H1 (cell line): ENCODE measurements around the gene FGF4. TPM values are rescaled to one million over a fixed set of nuclear protein-coding genes. Genes with fewer than 3 reads are reported as not detected.

Experiments used
- CTCF ChIA-PET: fragments of 300-600 bp; sonication (Branson Sonifier 250); formaldehyde crosslinking; loops from one replicate; lab custom pipeline; 2021; ENCODE audit not compliant: partially characterized antibody; lab: Charles Lee
- POLR2A ChIA-PET: fragments of 300-600 bp; sonication (Branson Sonifier 250); formaldehyde crosslinking; loops from one replicate; lab custom pipeline; 2021; ENCODE audit warnings: inconsistent platforms; ENCODE audit not compliant: partially characterized antibody; lab: Charles Lee
- DNase-seq, 2 experiments: peaks; one replicate each; pipeline versions ENCODE4 v3.0.0 to v3.0.0-alpha.2; 2010 to 2022; ENCODE audit warnings: low spot score in 2 of 2, low read depth in 1 of 2, mixed read lengths in 1 of 2
- FAIRE-seq: peaks from 2 replicates; lab custom pipeline; 2011; peaks lifted over from hg19 to GRCh38; lab: Jason Lieb, UNC
- H2AFZ ChIP-seq: 2 replicates; pipeline ENCODE4 v1.8.1; 2012; ENCODE audit warnings: low read length, inconsistent platforms
- H2AK5ac ChIP-seq: 2 replicates; pipeline ENCODE4 v1.6.1; 2013; ENCODE audit warnings: low read depth, low read length
- H2BK120ac ChIP-seq: replicated peaks from 2 replicates; pipeline ENCODE3; 2013; ENCODE audit warnings: low read depth, low read length, inconsistent platforms
- H2BK12ac ChIP-seq: 2 replicates; pipeline ENCODE4 v1.6.1; 2013; ENCODE audit warnings: low read depth, low read length
- H2BK15ac ChIP-seq: 2 replicates; pipeline ENCODE4 v1.6.1; 2013; ENCODE audit warnings: low read length
- H2BK20ac ChIP-seq: 2 replicates; pipeline ENCODE4 v1.6.1; 2013; ENCODE audit warnings: low read length
- H2BK5ac ChIP-seq: 2 replicates; pipeline ENCODE4 v1.6.1; 2013; ENCODE audit warnings: low read depth, low read length
- H3K14ac ChIP-seq: 2 replicates; pipeline ENCODE4 v1.6.1; 2013; ENCODE audit warnings: inconsistent platforms; ENCODE audit not compliant: insufficient read length
- H3K18ac ChIP-seq: 2 replicates; pipeline ENCODE4 v1.6.1; 2013; ENCODE audit warnings: low read length; ENCODE audit errors: extremely low read depth
- H3K23ac ChIP-seq: 2 replicates; pipeline ENCODE4 v1.6.1; 2013; ENCODE audit warnings: inconsistent platforms; ENCODE audit not compliant: insufficient read length
- H3K23me2 ChIP-seq: 2 replicates; pipeline ENCODE4 v1.6.1; 2013; ENCODE audit warnings: low read depth, low read length
- H3K27ac ChIP-seq: 2 replicates; pipeline ENCODE4 v1.6.1; 2011; ENCODE audit warnings: low read depth, low read length, inconsistent platforms
- H3K27me3 ChIP-seq, 4 experiments: replicated peaks in 1 of 4; 1 replicate in 1 of 4; 2 replicates in 3 of 4; pipeline versions ENCODE4 v1.6.1 to v1.8.1; 2011 to 2013; ENCODE audit warnings: low read length in 3 of 4, mild to moderate bottlenecking in 3 of 4, inconsistent platforms in 2 of 4, mixed read lengths in 2 of 4, moderate library complexity in 1 of 4; ENCODE audit not compliant: control insufficient read depth in 3 of 4, insufficient read depth in 3 of 4; ENCODE audit errors: extremely low read depth in 1 of 4
- H3K36me3 ChIP-seq, 4 experiments: 2 replicates each; pipeline versions ENCODE4 v1.6.1 to v1.8.1; 2011 to 2013; ENCODE audit warnings: mild to moderate bottlenecking in 4 of 4, low read length in 3 of 4, moderate library complexity in 2 of 4, control low read depth in 1 of 4, inconsistent platforms in 1 of 4; ENCODE audit not compliant: insufficient read depth in 4 of 4, control insufficient read depth in 2 of 4
- H3K4ac ChIP-seq: replicated peaks from 2 replicates; pipeline ENCODE3; 2013; ENCODE audit warnings: low read length, low read depth, mixed read lengths, inconsistent platforms; ENCODE audit not compliant: insufficient read length
- H3K4me1 ChIP-seq, 4 experiments: replicated peaks in 1 of 4; 1 replicate in 1 of 4; 2 replicates in 3 of 4; pipeline versions ENCODE4 v1.6.1 to v1.8.1; 2011 to 2013; ENCODE audit warnings: low read length in 3 of 4, inconsistent platforms in 2 of 4, mixed read lengths in 1 of 4; ENCODE audit not compliant: insufficient read depth in 4 of 4, control insufficient read depth in 3 of 4
- H3K4me2 ChIP-seq, 2 experiments: 2 replicates each; pipeline versions ENCODE4 v1.6.1 to v1.8.1; 2011 to 2013; ENCODE audit warnings: low read depth in 2 of 2, low read length in 2 of 2, control low read depth in 1 of 2, inconsistent platforms in 1 of 2, mild to moderate bottlenecking in 1 of 2; ENCODE audit not compliant: insufficient read depth in 1 of 2
- H3K4me3 ChIP-seq, 4 experiments: fragments of 200-600, 300-600 bp in 1 of 4; sonication (generic), shearing (Covaris generic), sonication (Bioruptor Twin) in 1 of 4; 2 replicates each; pipeline versions ENCODE4 v1.5.1 to v1.8.1; 2011 to 2016; ENCODE audit warnings: low read length in 4 of 4, low read depth in 3 of 4, control low read depth in 2 of 4, inconsistent platforms in 2 of 4, mild to moderate bottlenecking in 2 of 4, mixed read lengths in 1 of 4, moderate library complexity in 1 of 4; ENCODE audit not compliant: insufficient read depth in 2 of 4; ENCODE audit errors: extremely low read depth in 1 of 4
- H3K56ac ChIP-seq: replicated peaks from 2 replicates; pipeline ENCODE3; 2013; ENCODE audit warnings: low read depth, mild to moderate bottlenecking, mixed read lengths, low read length, inconsistent platforms; ENCODE audit not compliant: insufficient read length
- H3K79me1 ChIP-seq: 2 replicates; pipeline ENCODE4 v1.6.1; 2013; ENCODE audit warnings: low read depth, low read length, control low read depth
- H3K79me2 ChIP-seq, 2 experiments: 2 replicates each; pipeline versions ENCODE4 v1.6.1 to v1.8.1; 2012 to 2013; ENCODE audit warnings: low read length in 2 of 2, mild to moderate bottlenecking in 2 of 2, inconsistent platforms in 1 of 2; ENCODE audit not compliant: insufficient read depth in 2 of 2, control insufficient read depth in 1 of 2
- H3K9ac ChIP-seq, 4 experiments: replicated peaks in 1 of 4; 1 replicate in 1 of 4; 2 replicates in 3 of 4; pipeline versions ENCODE4 v1.6.1 to v1.8.1; 2011 to 2013; ENCODE audit warnings: low read depth in 3 of 4, low read length in 3 of 4, control low read depth in 2 of 4, mild to moderate bottlenecking in 2 of 4, moderate library complexity in 2 of 4, inconsistent platforms in 1 of 4; ENCODE audit errors: extremely low read depth in 1 of 4
- H3K9me3 ChIP-seq, 2 experiments: 2 replicates each; pipeline versions ENCODE4 v1.6.1 to v1.8.1; 2012 to 2013; ENCODE audit warnings: mild to moderate bottlenecking in 2 of 2, moderate library complexity in 2 of 2, control low read depth in 1 of 2, inconsistent platforms in 1 of 2, low read depth in 1 of 2, low read length in 1 of 2, mixed read lengths in 1 of 2; ENCODE audit not compliant: insufficient read depth in 2 of 2
- H4K20me1 ChIP-seq, 2 experiments: replicated peaks in 1 of 2; 2 replicates each; pipeline versions ENCODE3 to v1.8.1; 2011 to 2013; ENCODE audit warnings: inconsistent platforms in 2 of 2, low read length in 2 of 2, mild to moderate bottlenecking in 1 of 2; ENCODE audit not compliant: insufficient read depth in 2 of 2, control insufficient read depth in 1 of 2
- H4K5ac ChIP-seq: 2 replicates; pipeline ENCODE4 v1.6.1; 2013; ENCODE audit warnings: low read length, low read depth, mixed read lengths, inconsistent platforms; ENCODE audit not compliant: insufficient read length
- H4K8ac ChIP-seq: 2 replicates; pipeline ENCODE4 v1.8.0; 2013; ENCODE audit warnings: mild to moderate bottlenecking, moderate library complexity, low read length, inconsistent platforms; ENCODE audit not compliant: insufficient read depth; ENCODE audit errors: extremely low read depth
- H4K91ac ChIP-seq: replicated peaks from 2 replicates; pipeline ENCODE3; 2013; ENCODE audit warnings: low read length, mixed read lengths, inconsistent platforms; ENCODE audit not compliant: insufficient read length
- ASH2L ChIP-seq: fragments of 200-600, 300-600 bp; sonication (generic); IDR thresholded peaks from one replicate; pipeline ENCODE4 v1.7.1; 2017; ENCODE audit warnings: low read length
- CBX8 ChIP-seq: fragments of 300-800, 300-1000 bp; sonication (generic); IDR thresholded peaks from 2 replicates; pipeline ENCODE4 v1.7.1; 2016; ENCODE audit warnings: low read depth, low read length, borderline replicate concordance
- CREB1 ChIP-seq: IDR thresholded peaks from 2 replicates; pipeline ENCODE4 v1.6.1; 2012; ENCODE audit warnings: inconsistent platforms
- GTF2F1 ChIP-seq: IDR thresholded peaks from 2 replicates; pipeline ENCODE4 v1.6.1; 2012; ENCODE audit warnings: low read depth, low read length, improper control_type of control experiment, borderline replicate concordance
- NANOG ChIP-seq: IDR thresholded peaks from 2 replicates; pipeline ENCODE4 v1.6.1; 2011; ENCODE audit warnings: low read length, low read depth, mild to moderate bottlenecking, inconsistent platforms; ENCODE audit not compliant: insufficient read depth, poor library complexity, severe bottlenecking
- PHF8 ChIP-seq: fragments of 200-600 bp; sonication (generic); conservative IDR thresholded peaks from 2 replicates; pipeline ENCODE4 v1.7.1; 2012; ENCODE audit warnings: low read depth, mild to moderate bottlenecking, inconsistent platforms, low read length, moderate library complexity
- POLR2AphosphoS5 ChIP-seq: IDR thresholded peaks from 2 replicates; pipeline ENCODE4 v1.6.1; 2011; ENCODE audit warnings: low read depth, low read length
- TBP ChIP-seq: IDR thresholded peaks from 2 replicates; pipeline ENCODE4 v1.6.1; 2011; ENCODE audit warnings: low read depth, low read length, improper control_type of control experiment
- TEAD4 ChIP-seq: IDR thresholded peaks from 2 replicates; pipeline ENCODE4 v1.6.1; 2012; ENCODE audit warnings: low read depth, low read length, inconsistent platforms, mixed read lengths
- WGBS, 2 experiments: shearing (Covaris generic) in 1 of 2; methylation state at CpG; one replicate each; pipeline versions ENCODE4 v1.1.6 to v1.1.7; 2013 to 2015; ENCODE audit warnings: low lambda C conversion rate in 2 of 2, mixed read lengths in 2 of 2, inconsistent platforms in 1 of 2, low coverage in 1 of 2, missing lambda C conversion rate in 1 of 2; ENCODE audit not compliant: insufficient replicate concordance in 2 of 2, insufficient coverage in 1 of 2, insufficient read length in 1 of 2; ENCODE audit errors: extremely low coverage in 1 of 2, missing lambda C conversion rate in 1 of 2; 5-methylcytosine and 5-hydroxymethylcytosine counted together
- polyA plus RNA-seq, 7 experiments: library from polyadenylated mRNA; depleted of rRNA in 3 of 7; stranded (reverse) in 5 of 7; unstranded in 2 of 7; fragments of >200 nt in 5 of 7; fragments of 200-250 nt in 2 of 7; gene quantifications; 1 replicate in 5 of 7; 2 replicates in 1 of 7; 4 replicates in 1 of 7; pipeline versions ENCODE4 v1.2.1 to v1.2.3, GENCODE V29; 2011 to 2013; ENCODE audit warnings: missing spikeins in 2 of 7, mixed read lengths in 2 of 7
- total RNA-seq: library from RNA; stranded (reverse); fragmentation: NEBNext Ultra II Directional; extraction: Animal tissue kit (Norgen Biotek cat#: 25700); gene quantifications from 2 replicates; pipeline ENCODE4 v1.2.1, GENCODE V29; 2021
- TF ChIP-seq, protein P1 (sequence below): IDR thresholded peaks from 2 replicates; pipeline ENCODE4 v1.6.1; 2011; ENCODE audit warnings: low read depth, mild to moderate bottlenecking, low read length; ENCODE audit not compliant: insufficient read depth

Gene FGF4
- total and polyA plus RNA-seq, 2 of the 8 experiments (the other 6 are each of a cell fraction or from before 2014, with no cell fraction given), result 0.57 to 2.0 TPM

DNA sequence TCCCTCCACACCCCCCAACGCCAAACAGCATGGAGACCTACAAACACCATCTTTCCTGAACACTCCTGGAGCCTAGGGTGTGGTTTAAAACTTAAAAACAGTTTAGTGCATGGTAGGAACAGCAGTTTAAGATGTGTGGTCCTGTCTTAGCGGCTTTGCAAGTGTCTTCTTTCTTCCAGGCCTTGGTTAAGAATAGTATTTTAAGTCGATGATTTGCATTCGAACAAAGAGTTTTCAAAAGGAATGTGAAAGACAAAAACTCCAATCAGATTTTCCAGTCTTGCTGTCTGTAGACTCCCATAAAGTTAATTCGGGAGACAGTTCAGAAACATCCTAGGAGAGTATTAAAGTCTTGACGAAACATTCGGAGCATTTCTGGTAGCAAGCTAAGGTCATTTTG lies 3.7 kb downstream of the FGF4 start:
- ChIA-PET CTCF (interaction anchor here (1.1 to 2.3 kb wide), 7 partner anchors 10 to 316 kb away, joined by 3 to 12 read pairs (median 5); no protein-coding TSS in a partner anchor), POLR2A (no interaction called here)
- H3K14ac ChIP-seq, result no peak overlapping the region
- peak overlapping the region; percentile 53 to 78 for H3K4me2 ChIP-seq
- peak; percentile 52 for FAIRE-seq
- peaks cover 20 to 41% (median 39%) of the 10 kb centered on the region in 4 experiments for H3K27me3 ChIP-seq
- H2AK5ac ChIP-seq, result peak overlapping the region; percentile 11; the same call in 1 of the 2 replicates
- no peak overlapping the region for H2BK20ac ChIP-seq
- H3K18ac ChIP-seq, result peak overlapping the region; percentile 29; the same call in 1 of the 2 replicates
- peaks cover 18% of the 10 kb centered on the region; the same call in 1 of the 2 replicates for H3K23me2 ChIP-seq
- 0 out of 2 replicates have a peak overlapping the region, but pooled peaks have one; percentile 67 for H2BK5ac ChIP-seq
- 14% methylated on average over 7 of the region's 7 CpGs; no CpG with 5 or more reads in 1 of the 2 experiments for WGBS, 2 experiments
- H3K27ac ChIP-seq, result no peak overlapping the region
- H3K9ac ChIP-seq, result no peak overlapping the region
- no peaks in the 10 kb centered on the region for H4K20me1 ChIP-seq
- peak overlapping the region in 2 of 4 experiments; percentile 12 to 41; a peak in 3 of 8 replicates for H3K4me3 ChIP-seq
- H3K4ac ChIP-seq, result no peak overlapping the region
- H2BK15ac ChIP-seq, result no peak overlapping the region
- H3K4me1 ChIP-seq, result peaks cover 11 to 36% (median 28%) of the 10 kb centered on the region in 4 experiments
- H4K91ac ChIP-seq, result no peak overlapping the region
- H4K8ac ChIP-seq, result no peak overlapping the region
- H3K79me1 ChIP-seq, result no peaks in the 10 kb centered on the region
- H2BK12ac ChIP-seq, result no peak overlapping the region
- no peak overlapping the region for H3K23ac ChIP-seq
- no peak overlapping the region for H3K56ac ChIP-seq
- DNase-seq, result no peak
- H4K5ac ChIP-seq, result peak overlapping the region; percentile 62
- H3K79me2 ChIP-seq, result no peaks in the 10 kb centered on the region
- H3K36me3 ChIP-seq, result peaks cover 0 to 8% (median 0%) of the 10 kb centered on the region in 4 experiments; a peak in 1 of 8 replicates
- no peaks in the 10 kb centered on the region for H3K9me3 ChIP-seq
- H2BK120ac ChIP-seq, result no peak overlapping the region
- H2AFZ ChIP-seq, result no peak overlapping the region
- no peak for TF ChIP-seq NANOG
- TF ChIP-seq POLR2AphosphoS5, result no peak
- TF ChIP-seq ASH2L, result no peak
- TF ChIP-seq PHF8, result no peak
- TF ChIP-seq CREB1, result no peak
- TF ChIP-seq CBX8, result no peak
- no peak for TF ChIP-seq TEAD4
- TF ChIP-seq, protein P1, sequence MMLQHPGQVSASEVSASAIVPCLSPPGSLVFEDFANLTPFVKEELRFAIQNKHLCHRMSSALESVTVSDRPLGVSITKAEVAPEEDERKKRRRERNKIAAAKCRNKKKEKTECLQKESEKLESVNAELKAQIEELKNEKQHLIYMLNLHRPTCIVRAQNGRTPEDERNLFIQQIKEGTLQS, result no peak
- no peak for TF ChIP-seq GTF2F1
- no peak for TF ChIP-seq TBP
